ENCODE measurements around the gene CERCAM.

The CERCAM gene

GRCh38 chr9:128481561-128481960 is 60.9 kb downstream of the CERCAM start:
- H3K4me3 ChIP-seq (ENCODE audit: low read depth, low read length) = no peak overlapping the region
- TF ChIP-seq CTCF (IDR thresholded peaks at IDR 0.05; ENCODE audit: borderline replicate concordance, insufficient read depth, low read depth, low read length) = no peak

- no peak for TF ChIP-seq CTCF (IDR thresholded peaks at IDR 0.05; ENCODE audit: borderline replicate concordance, insufficient read depth, low read depth, low read length)
- H3K4me3 ChIP-seq (ENCODE audit: low read depth, low read length) = no peak overlapping the region
Measured at GRCh38 chr9:128482186-128482585, 61.5 kb downstream of the CERCAM start.

- H3K4me3 ChIP-seq (ENCODE audit: low read depth, low read length) = no peak overlapping the region
- TF ChIP-seq CTCF (IDR thresholded peaks at IDR 0.05; ENCODE audit: borderline replicate concordance, insufficient read depth, low read depth, low read length) = no peak
Measured at GRCh38 chr9:128484686-128485413, 64.2 kb downstream of the CERCAM start.

- no peak overlapping the region for H3K4me3 ChIP-seq (ENCODE audit: low read depth, low read length)
- TF ChIP-seq CTCF (IDR thresholded peaks at IDR 0.05; ENCODE audit: borderline replicate concordance, insufficient read depth, low read depth, low read length) = no peak
Measured at GRCh38 chr9:128485414-128485855, 64.8 kb downstream of the CERCAM start.

GRCh38 chr9:128486201-128486600 is 65.5 kb downstream of the CERCAM start:
- no peak for TF ChIP-seq CTCF (IDR thresholded peaks at IDR 0.05; ENCODE audit: borderline replicate concordance, insufficient read depth, low read depth, low read length)
- H3K4me3 ChIP-seq (ENCODE audit: low read depth, low read length) = no peak overlapping the region
